ENCODE results near the gene TNFRSF14.
"Not testable (repeated sequence)": the region's sequence is repeated elsewhere in the genome, so short reads cannot be mapped to it uniquely, and the experiment has no call there.

The TNFRSF14 gene

DNA sequence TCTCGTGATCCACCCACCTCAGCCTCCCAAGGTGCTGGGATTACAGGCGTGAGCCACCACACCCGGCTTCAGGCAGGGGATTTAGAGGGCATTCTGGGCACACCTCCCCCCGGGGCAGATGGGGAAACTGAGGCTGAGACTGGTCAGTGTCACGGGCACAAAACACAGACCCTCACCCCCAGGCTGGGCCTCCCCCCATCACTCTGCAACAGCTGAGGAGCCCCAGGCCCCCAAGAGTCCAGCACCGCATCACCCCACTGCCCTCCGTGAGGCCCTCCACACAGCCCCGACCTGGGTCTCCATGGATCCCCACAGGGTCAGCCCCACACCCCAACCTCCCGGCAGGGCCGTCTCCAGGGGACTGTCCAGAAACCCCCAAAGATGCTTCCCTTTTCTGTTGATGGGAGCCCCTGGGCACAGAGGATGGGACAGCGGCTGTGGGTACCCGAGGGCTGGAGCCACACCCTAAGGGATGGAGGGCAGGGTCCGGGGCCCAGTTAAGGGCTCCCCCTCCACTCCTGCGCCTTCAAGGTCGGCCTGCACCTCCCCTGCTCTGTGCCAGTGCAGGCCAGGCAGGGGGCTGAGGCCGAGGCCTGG is 11.0 kb downstream of the TNFRSF14 start:
- DNase-seq (ENCODE audit: low read depth in 2 of 2) = no peak

DNA sequence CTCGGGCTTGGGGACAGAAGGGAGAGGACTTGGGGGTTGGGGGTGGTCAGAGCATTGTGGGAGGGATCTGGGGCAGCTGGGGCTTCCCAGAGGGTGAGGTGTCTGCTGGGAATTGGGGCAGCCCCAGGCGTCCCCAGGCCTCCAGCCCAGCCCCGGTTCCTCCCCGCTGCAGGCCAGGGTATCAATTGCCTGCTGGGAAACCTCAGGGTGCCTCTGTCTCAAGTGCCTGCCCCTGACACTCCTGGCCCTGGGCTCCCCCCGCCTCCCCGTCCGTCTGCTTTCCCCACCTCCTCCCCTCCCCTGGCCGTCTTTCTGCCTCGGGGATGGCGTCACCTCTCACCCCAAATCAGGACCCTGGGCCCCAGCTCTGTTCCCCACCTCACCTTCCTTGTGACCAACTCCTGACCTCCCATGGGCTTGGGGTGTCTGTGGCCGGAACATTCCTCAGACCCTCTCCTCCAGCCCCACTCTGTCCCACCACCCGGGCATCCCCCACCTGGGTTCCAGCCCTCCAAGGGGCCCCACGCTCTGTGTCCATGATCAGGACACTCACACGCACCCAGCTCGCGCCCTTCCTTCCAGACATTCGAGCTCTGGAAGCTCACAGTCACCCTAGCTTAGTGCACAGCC is 12.1 kb downstream of the TNFRSF14 start:
- not testable (repeated sequence) for DNase-seq (ENCODE audit: low read depth in 2 of 2)

DNA sequence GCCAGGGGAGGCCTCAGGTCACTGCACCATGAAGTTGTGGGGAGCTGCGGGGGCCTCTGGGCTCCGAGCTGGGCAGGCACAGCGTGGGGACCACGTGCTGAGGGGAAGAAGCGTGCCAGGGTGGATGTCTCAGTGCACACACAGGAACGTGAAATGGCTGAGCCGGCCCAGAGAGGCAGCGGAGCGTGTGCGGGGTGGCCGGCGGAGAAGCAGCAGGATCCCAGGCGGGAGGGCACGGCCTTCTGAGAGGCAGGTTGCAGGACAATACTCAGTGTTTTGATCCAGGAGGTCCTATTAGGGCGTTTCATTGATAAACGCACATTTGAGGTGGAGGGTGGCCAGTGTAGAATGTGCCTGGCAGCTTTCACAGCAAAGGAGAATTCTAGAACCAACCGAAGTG is 12.9 kb downstream of the TNFRSF14 start:
- DNase-seq (ENCODE audit: low read depth in 2 of 2) = no peak

DNA sequence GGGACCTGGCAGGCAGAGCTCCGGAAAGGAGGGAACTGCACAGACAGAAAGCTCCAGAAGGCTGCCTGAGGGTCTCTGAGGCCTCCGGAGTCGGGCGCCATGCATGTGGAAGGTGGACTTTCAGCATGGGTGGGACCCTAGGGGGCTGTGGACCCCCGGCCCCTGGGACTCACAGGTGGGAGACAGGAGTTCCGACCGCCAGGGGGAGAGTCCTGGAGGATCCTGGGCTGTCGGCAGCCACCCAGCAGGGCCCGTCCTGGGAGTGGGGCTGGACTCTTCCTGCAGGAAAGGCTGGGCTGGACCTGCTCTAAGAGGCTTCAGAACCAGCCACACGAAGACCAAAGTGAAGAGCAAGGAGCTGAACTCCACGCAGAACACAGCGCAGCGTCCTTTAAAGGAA is 13.5 kb downstream of the TNFRSF14 start:
- DNase-seq (ENCODE audit: low read depth in 2 of 2) = not testable (repeated sequence)

DNA sequence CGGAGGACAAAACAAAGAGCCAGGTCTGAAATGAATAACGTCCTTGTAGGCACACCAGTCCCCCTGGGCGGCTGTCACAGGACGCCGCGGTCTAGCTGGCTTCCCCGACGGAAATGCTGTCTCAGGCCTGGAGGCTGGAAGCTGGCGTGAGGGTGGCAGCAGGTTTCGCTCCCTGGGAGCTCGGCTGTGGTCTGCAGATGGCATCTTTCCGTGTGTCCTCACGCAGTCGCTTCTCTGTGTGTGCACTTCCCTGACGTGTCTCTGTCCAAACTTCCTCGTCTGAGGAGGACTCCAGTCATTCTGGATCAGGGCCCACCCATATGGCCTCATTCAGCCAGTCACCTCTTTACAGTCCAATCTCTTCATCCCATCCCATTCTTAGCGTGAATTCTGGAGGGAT is 14.2 kb downstream of the TNFRSF14 start:
- no peak for DNase-seq (ENCODE audit: low read depth in 2 of 2)

DNA sequence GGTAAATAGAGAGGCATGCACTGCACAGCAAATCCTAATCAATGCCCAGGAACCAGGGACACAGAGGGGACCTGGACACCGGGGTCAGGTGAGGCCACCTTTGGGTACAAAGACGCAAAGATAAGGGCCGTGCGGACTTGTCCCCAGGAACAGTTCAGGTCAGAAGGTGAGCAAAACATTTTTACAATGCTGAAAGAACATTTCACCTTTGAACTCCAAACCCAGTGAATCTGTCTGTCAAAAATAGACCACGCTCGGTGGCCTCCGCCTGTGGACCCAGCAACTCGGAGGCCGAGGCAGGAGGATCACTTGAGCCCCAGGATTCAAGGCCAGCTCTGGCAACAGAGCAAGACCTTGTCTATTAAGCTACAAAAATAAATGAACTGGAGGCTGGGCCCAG is 15.2 kb downstream of the TNFRSF14 start:
- no peak for DNase-seq (ENCODE audit: low read depth in 2 of 2)

DNA sequence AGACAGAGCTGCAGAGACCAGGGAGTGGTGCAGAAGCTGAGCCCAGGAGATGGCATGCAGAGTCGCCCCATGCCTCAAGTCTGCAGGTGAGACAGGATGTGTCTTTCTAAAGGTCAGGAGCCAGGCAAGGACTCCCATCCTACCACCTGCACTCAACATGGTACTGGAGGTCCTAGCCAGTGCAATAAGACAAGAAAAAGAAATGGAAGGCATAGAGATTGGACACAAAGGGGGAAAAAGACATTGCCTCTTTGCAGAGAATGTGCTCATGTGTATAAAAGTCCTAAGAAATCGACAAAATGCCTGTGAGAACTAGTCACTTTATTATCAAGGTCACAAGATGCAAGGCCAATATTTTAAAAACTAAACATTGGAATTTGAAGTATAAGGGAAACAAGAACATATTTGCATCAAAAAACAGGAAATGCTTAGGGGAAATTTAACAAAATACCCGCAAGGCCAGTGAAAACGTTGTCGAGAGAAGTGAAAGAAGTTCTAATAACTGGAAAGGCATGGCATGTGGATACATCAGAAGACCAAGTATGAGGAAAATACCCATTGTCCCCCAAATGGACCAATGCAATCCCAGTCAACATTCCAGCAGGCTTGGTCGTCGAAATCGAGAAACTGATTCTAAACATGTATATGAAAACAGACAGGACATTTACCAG is 17.2 kb downstream of the TNFRSF14 start:
- DNase-seq (ENCODE audit: low read depth in 2 of 2) = no peak

DNA sequence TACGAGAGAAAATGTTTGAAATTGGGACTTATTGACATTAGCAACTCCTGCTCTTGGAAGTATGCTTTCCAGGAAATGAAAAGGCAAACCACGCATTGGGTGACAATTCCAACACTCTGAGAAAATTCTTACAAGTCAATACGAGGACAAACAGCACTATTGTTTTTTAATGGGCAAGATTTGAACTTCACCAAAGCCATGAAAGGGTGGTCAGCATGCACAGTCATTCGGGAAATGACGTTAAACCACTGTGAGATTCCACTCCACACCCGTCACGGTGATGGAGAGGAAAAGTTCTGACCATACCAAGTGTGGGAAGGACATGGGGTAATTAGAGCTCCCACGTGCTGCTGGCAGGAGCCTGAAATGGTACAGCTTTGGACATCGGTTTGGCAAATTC is 18.2 kb downstream of the TNFRSF14 start:
- DNase-seq (ENCODE audit: low read depth in 2 of 2) = no peak

DNA sequence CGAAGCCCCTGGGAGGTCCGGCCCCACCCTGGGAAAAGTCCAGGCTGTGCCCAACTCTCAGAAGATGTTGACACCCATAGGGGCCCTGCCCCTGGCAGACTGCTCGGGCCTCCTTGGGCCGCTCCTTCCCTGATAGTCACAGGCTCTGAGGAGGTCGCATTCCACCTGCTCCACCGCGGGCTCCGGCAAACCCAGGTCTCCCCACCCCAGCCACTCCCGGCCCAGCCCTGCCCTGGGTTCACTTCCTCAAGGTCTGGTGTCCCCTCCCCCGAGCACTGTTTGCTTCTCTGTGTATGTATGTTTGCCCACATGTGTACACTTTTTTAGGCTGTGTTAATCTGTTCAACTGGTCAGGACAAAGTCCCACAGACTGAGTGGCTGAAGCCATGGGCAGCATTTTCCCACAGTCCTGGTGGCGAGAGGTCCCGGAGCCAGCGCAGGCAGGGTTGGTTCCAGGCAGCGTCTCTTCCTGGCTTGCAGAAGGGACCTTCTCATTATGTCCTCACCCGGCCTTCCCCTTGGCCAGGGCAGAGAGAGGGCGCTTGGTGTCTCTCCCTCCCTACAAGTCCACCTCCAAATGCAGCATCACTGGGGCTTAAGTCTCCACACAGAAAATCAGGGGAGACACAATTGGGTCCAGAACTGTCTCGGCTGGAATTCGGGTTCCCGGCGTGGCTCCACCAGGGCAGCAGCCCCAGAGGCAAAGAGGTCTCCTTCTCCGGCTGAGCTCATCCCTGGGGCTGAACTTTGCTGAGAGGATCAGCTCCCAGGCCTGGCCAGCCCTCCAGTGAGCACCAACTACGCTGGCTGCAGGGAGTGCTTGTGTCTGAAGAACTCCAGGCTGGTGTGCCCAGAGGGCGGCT is 19.9 kb downstream of the TNFRSF14 start:
- no peak for DNase-seq (ENCODE audit: low read depth in 2 of 2)

DNA sequence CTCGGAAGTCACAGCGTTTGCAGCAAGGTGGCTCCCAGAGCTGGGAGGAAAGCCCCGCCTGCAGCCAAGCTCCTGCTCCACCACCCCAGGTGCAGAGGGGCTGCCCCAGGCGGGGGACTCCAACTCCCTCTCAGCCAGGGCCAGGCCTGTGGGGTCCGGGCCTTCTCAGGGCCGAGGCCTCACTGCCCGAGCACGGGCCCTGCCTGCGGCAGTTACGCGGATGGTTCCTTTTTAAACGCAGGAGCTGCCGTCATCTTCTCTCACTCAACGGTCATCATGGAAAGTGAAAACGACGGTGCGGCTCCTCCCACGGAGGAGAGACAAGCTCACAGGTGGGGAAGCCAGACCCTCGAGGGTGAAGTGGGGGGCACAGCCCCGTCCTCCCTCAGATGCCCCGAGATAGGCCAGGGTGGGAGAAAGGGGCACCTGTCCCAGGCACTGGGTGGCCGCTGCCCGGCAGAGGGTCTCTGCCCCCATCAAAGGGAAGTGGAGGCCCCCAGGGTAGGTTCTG is 21.4 kb downstream of the TNFRSF14 start:
- DNase-seq (ENCODE audit: low read depth in 2 of 2) = peak in 1 of 2 donors; percentile 36

DNA sequence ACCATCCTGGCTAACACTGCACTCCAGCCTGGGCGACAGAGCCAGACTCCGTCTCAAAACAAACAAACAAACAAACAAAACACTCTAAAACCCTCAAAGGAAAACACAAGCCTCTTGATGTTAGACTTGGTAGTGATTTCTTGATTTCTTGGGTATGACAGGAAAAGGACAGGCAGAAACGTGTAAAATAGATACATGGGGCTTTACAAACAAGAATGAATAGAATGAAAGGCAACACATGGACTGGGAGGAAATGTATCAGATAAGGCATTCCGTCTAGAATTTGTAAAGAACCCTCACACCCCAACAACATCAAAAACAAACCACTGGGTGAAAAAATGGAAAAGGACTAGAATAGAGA is 22.6 kb downstream of the TNFRSF14 start:
- no peak for DNase-seq (ENCODE audit: low read depth in 2 of 2)

DNA sequence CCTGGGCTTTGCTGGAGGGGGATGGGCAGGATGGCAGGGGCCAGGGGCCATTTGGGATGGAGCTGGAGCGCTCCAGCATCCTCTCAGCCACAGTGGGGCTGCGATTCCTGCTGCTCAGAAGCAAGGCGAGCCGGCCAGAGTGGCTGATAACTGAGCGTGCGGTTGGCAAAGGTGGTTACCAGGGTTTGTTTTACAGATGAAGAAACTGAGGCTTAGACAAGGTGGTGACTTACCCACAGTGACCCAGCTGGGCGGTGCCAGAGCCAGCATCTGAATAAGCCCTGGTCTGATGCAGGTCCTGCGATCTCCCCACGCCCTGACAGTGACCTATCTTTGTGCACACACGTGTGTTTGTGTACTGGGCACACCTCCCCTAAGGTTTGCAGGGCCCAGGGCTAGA is 24.5 kb downstream of the TNFRSF14 start:
- DNase-seq (ENCODE audit: low read depth in 2 of 2) = no peak

DNA sequence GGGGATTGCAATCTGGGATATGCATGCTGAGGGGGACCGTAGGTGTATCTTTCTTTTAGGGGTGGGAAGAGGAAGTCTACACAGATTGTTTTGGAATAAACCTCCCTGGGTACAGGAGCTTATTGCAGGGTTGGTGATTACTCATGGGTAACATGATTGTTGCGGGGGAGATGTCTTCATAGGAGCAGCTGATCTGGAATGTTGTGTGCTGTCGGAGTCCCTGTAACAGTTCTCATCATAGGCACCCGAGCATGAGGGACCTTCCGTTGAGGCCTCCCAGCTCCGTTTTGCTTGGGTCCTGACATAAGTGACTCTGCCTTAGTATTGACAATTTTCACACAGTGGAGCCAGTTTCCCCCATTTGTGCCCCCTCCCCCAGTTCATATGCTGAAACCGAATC is 26.2 kb downstream of the TNFRSF14 start:
- no peak for DNase-seq (ENCODE audit: low read depth in 2 of 2)

DNA sequence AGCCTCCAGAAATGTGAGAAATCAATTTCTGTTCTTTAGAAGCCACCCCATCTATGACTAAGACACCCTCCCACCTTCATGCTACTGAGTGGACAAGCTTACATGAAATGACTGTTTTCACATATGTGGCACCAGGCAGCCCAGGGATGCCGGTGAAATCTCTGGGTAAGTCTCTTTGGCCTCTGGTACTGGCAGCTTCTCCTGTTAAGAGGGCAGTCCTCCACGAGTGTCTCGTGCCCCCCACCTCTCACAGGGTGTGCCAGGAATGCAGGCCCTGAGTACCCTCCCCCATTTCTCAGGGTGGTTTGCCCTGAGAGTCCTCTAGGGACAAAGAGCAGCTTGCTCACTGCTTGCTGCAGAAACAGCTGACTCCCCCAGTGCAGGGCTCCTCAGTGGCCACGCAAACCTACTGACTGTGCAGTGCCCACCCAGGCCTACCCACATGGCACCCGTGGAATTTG is 27.2 kb downstream of the TNFRSF14 start:
- peak in 1 of 2 donors; percentile 24 for DNase-seq (ENCODE audit: low read depth in 2 of 2)

DNA sequence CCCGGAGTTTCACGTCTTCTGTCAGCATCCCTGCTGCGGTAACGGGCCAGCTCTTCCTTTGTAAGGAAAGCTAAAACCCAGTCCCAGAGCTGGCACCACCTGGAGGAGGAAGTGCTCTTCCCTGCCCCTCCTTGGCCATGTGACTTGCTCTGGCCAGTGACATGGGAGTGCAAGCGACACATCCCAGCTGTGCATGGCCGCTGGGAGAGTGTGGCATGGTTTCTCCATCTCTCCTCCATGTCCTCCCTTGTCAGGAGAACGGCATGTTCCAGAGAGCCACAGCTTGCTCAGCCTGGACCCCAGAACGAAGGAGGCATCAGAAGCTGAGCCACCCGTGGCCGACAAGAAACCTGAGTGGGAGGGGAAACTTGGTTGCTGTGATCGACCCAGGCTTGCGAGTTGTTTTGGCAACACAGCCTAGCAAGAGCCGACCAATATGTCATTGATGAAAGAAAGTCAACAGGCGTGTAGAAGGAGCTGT is 27.7 kb downstream of the TNFRSF14 start:
- no peak for DNase-seq (ENCODE audit: low read depth in 2 of 2)

DNA sequence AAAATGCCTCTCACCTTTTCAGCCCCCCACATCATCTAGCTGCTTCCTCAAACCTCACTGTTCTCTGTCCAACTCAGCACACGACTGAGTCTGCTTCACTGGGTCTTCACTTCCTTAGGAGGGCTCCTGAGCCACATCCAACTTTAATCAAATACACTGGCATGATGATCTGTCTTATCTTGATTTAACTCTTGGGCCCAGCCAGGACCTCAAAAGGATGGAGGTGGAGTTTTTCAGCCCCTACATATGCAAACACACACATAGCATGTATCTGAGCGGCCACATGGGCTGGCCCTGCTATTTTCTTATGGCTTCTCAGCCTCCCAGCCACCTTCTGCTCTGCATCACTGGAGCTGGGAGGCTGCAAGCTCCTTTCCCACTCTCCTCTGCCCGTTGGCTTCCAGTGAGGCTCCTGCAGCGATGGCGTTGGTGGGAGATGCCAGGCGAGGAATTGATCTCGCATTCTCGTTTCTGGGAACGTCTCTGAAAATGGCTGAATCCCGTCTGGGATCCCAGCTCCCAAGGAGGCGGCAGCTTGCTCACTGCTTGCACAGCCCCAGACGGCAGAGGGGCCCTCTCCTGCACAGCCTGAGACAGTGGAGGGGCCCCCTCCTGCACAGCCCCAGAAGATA is 28.6 kb downstream of the TNFRSF14 start:
- DNase-seq (ENCODE audit: low read depth in 2 of 2) = no peak

DNA sequence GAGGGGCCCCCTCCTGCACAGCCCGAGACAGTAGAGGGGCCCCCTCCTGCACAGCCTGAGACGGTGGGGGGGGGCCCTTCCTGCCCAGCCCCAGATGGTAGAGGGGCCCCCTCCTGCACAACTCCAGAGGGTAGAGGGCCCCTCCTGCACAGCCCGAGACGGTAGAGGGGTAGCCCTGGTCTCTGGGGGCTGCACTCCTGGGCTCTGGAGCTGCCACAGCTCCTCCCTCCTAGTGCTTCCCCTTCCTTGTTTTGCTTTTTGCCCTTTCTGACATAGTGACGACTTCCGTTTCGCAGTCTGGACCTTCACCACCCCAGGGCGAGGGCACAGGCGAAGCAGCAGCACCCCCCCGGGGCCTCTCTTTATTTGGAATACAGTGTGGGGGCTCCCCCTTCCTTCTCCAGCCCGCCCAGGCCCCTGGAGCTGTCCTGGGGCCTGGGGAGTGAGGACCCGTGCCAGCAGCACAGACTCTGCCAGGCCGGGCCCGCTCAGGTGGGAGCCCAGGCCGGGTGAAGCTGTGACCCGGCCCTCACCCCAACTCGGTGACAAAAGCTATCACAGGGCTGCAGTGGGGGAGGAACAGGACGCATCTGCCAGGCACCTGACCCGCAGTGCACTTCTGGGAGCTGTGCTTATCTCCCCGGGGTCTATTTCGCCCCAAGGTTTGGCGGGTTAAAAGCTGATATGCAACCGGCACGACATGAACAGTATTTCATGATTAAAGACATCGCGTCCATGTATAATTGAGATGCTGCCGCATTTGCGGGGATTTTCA is 29.3 kb downstream of the TNFRSF14 start:
- DNase-seq (ENCODE audit: low read depth in 2 of 2) = peak; percentile 52 to 61

DNA sequence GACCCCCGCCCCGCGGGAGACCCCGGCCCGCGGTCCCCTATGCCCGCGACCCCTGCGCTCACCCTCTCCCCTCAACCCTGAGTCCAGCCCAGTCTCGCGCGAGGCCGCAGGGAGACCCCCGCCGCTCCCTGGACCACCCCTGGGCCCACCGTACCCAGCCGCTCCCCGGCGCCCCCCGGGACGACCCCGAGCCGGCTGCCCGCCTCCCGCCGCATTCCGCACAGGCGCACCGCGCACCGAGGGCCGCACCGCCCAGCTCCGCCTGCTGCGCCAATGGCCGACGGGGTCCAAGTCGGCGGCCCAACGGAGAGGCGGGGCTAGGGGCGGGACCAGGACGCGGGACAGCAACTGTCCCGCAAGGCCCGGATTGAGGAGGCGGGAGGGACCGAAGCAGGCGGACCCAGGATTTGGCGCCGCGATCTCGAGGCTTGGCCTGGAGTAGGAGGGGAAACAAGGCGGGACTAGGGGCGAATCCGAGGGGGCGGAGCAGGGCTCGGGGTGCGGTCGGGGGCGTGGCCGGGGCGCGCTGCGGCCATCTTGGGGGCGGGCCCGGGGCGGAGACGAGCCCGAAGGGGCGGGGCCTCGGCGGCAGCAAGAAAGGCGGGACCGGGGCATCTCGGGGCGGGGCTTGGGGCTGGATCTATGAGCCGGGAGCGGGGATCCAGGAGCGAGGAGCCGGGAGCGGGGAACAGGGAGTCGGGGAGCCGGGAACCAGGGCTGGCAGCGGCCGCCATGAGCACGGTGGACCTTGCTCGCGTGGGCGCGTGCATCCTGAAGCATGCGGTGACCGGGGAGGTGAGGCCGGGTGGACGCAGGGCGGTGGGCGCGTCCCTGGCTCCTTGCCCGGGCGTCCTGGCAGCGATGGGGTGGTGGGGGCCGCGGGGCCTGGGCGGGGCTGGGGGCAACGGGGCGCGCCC is 30.2 kb downstream of the TNFRSF14 start, which contains the start of gene PRXL2B:
Gene PRXL2B, plus strand, starts transcription at position 624 of the 917 bp plus-strand sequence. Its CDS starts 109 bp downstream, at position 733.
- peak; percentile 98 to 99 for DNase-seq (ENCODE audit: low read depth in 2 of 2)

DNA sequence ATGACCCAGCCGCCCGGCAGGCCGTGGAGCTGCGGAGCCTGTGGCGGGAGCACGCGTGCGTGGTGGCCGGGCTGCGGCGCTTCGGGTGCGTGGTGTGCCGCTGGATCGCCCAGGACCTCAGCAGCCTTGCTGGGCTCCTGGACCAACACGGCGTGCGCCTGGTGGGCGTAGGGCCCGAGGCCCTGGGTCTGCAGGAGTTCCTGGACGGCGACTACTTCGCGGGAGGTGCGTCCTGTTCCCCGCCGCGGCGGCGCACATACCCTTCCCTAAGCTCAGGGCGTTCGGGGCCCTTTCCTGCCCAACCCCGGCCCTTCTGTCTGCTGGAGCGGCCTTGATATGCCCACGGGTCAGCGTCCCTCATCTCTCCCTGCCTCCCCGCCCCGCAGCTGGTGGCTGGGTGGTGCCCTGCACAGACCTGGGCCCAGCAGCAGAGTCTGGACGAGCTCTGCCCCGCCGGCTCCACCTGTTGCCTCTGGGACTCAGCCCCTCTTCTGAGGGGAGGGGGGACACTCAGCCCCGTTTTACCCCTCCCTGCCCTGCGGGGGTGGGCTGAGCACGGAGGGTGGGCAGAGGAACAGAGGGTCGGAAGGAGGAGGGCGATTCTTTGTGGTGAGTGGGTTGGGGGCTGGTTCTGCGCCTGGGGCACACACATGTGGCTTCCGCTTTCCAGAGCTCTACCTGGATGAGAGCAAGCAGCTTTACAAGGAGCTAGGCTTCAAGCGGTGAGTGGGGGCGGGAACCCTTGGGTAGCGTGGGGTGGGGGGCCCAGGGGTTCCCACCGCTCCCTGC is 31.1 kb downstream of the TNFRSF14 start:
- DNase-seq (ENCODE audit: low read depth in 2 of 2) = no peak
